GM12878 (cell line): ENCODE results near the gene CALD1. TPM values are rescaled to one million over a fixed set of nuclear protein-coding genes. Genes with fewer than 3 reads are reported as not detected.

Experiments
- ATAC-seq: fragments of 200-7000 bp; cut with Tn5 transposase; 3 replicates; pipeline ENCODE4 v1.9.1; 2020; ENCODE audit warnings: mild to moderate bottlenecking, moderate library complexity
- BruUV-seq: library from RNA; stranded (reverse); fragments of 400-500 nt; replicated peaks from 2 replicates; lab custom pipeline; 2021; lab: Mats Ljungman, UMichigan
- CTCF ChIA-PET: fragments of 300-600 bp; sonication (Branson Sonifier 250); formaldehyde crosslinking; extraction: SDS; loops from one replicate; lab custom pipeline; 2021; ENCODE audit warnings: inconsistent platforms; lab: Yijun Ruan, JAX
- POLR2A ChIA-PET: fragments of 350-600 bp; formaldehyde crosslinking; extraction: SDS; loops from one replicate; lab custom pipeline; 2021; ENCODE audit warnings: inconsistent platforms; lab: Charles Lee
- RAD21 ChIA-PET: fragments of 300-600 bp; sonication (Branson Sonifier 250); formaldehyde crosslinking; loops from one replicate; lab custom pipeline; 2023; ENCODE audit warnings: antibody characterized with exemption; ENCODE audit not compliant: unreplicated experiment; lab: Charles Lee
- SMC1A ChIA-PET: fragments of 300-600 bp; sonication (Branson Sonifier 250); formaldehyde crosslinking; loops from one replicate; lab custom pipeline; 2023; ENCODE audit not compliant: unreplicated experiment, uncharacterized antibody; lab: Charles Lee
- DNase-seq: peaks from one replicate; pipeline ENCODE4 v3.0.0-alpha.2; 2011; ENCODE audit warnings: low read depth, low spot score
- FAIRE-seq: peaks from 3 replicates; lab custom pipeline; 2011; peaks lifted over from hg19 to GRCh38; lab: Jason Lieb, UNC
- H2AFZ ChIP-seq: 2 replicates; pipeline ENCODE4 v1.6.0; 2011; ENCODE audit warnings: low read depth, low read length, control low read depth; ENCODE audit not compliant: control insufficient read depth
- H3K27ac ChIP-seq: 2 replicates; pipeline ENCODE4 v1.5.1; 2011; ENCODE audit warnings: control low read depth; ENCODE audit not compliant: control insufficient read depth, insufficient read depth
- H3K27me3 ChIP-seq, 2 experiments: replicated peaks in 1 of 2; 2 replicates each; pipeline versions ENCODE4 v1.6.0 to v1.6.1; 2011; ENCODE audit warnings: low read length in 1 of 2; ENCODE audit not compliant: control insufficient read depth in 2 of 2, insufficient read depth in 2 of 2
- H3K36me3 ChIP-seq, 2 experiments: 2 replicates each; pipeline ENCODE4 v1.5.1; 2011; ENCODE audit warnings: low read length in 1 of 2; ENCODE audit not compliant: control insufficient read depth in 2 of 2, insufficient read depth in 2 of 2
- H3K4me1 ChIP-seq: 2 replicates; pipeline ENCODE4 v1.6.1; 2011; ENCODE audit warnings: mild to moderate bottlenecking, low read length, moderate library complexity, mixed read lengths; ENCODE audit not compliant: control insufficient read depth, insufficient read depth
- H3K4me2 ChIP-seq: 2 replicates; pipeline ENCODE4 v1.6.0; 2011; ENCODE audit warnings: control low read depth; ENCODE audit not compliant: control insufficient read depth, insufficient read depth
- H3K4me3 ChIP-seq: fragments of 200-600 bp; sonication (generic); 2 replicates; pipeline ENCODE4 v1.5.1; 2016
- H3K79me2 ChIP-seq: 2 replicates; pipeline ENCODE4 v1.6.0; 2011; ENCODE audit warnings: low read length; ENCODE audit not compliant: control insufficient read depth, insufficient read depth
- H3K9ac ChIP-seq: 2 replicates; pipeline ENCODE4 v1.8.0; 2011; ENCODE audit warnings: low read length, control low read depth, mixed read lengths; ENCODE audit not compliant: control insufficient read depth, insufficient read depth
- H3K9me3 ChIP-seq: replicated peaks from 3 replicates; pipeline ENCODE4 v1.5.1; 2011; ENCODE audit warnings: mild to moderate bottlenecking, low read length; ENCODE audit not compliant: control insufficient read depth, insufficient read depth
- H4K20me1 ChIP-seq: 2 replicates; pipeline ENCODE4 v1.6.0; 2011; ENCODE audit not compliant: control insufficient read depth, insufficient read depth
- CBX3 ChIP-seq: fragments of 200-600 bp; sonication (generic); IDR thresholded peaks from 2 replicates; pipeline ENCODE4 v1.6.1; 2016; ENCODE audit warnings: low read depth, borderline replicate concordance
- MYB ChIP-seq: fragments of 150-350 bp; IDR thresholded peaks from 2 replicates; pipeline ENCODE4 v1.6.1; 2014; ENCODE audit warnings: mild to moderate bottlenecking, low read depth, low read length, borderline replicate concordance
- NFXL1 ChIP-seq: fragments of 450-650 bp; IDR thresholded peaks from 2 replicates; pipeline ENCODE4 v1.6.1; 2017; ENCODE audit warnings: antibody characterized with exemption, mild to moderate bottlenecking, borderline replicate concordance
- NR2F1 ChIP-seq: fragments of 450-650 bp; conservative IDR thresholded peaks from 2 replicates; pipeline ENCODE4 v1.6.1; 2017; ENCODE audit warnings: mild to moderate bottlenecking
- PAX5 ChIP-seq: IDR thresholded peaks from 2 replicates; pipeline ENCODE4 v1.6.1; 2011; ENCODE audit warnings: low read depth, low read length, borderline replicate concordance
- REST ChIP-seq: IDR thresholded peaks from 2 replicates; pipeline ENCODE4 v1.6.1; 2012; ENCODE audit warnings: mild to moderate bottlenecking, low read depth, low read length
- SMC3 ChIP-seq: IDR thresholded peaks from 2 replicates; pipeline ENCODE4 v1.6.1; 2011; ENCODE audit warnings: low read length, improper control_type of control experiment, borderline replicate concordance
- ZNF687 ChIP-seq: fragments of 450-650 bp; IDR thresholded peaks from 2 replicates; pipeline ENCODE4 v1.6.1; 2017; ENCODE audit warnings: mild to moderate bottlenecking, moderate library complexity
- WGBS: methylation state at CpG from one replicate; pipeline ENCODE4 v1.1.6; 2016; ENCODE audit warnings: low lambda C conversion rate; ENCODE audit not compliant: insufficient replicate concordance, insufficient coverage; ENCODE audit errors: missing lambda C conversion rate; 5-methylcytosine and 5-hydroxymethylcytosine counted together
- in situ Hi-C: fragments of 300-500 bp; cut with MboI; formaldehyde crosslinking; loops from 9 replicates; pipeline ENCODE4 v1.14.3; 2018; ENCODE audit warnings: mixed read lengths
- intact Hi-C: fragments of 100-400 bp; cut with micrococcal nuclease; formaldehyde crosslinking; loops from one replicate; pipeline ENCODE4 v1.14.2; 2022; ENCODE audit not compliant: unreplicated experiment
- polyA plus RNA-seq, 11 experiments: library from polyadenylated mRNA; depleted of rRNA in 4 of 11; unstranded in 6 of 11; stranded (reverse) in 5 of 11; fragments of >200 nt; fragmentation: Nextera tagmentation in 4 of 11; fragmentation: Illumina TruSeq in 1 of 11; extraction: Ambion mirVana in 4 of 11; extraction: Trizol in 1 of 11; gene quantifications; 1 replicate in 1 of 11; 2 replicates in 10 of 11; pipeline versions ENCODE4 v1.2.1 to v1.2.3, GENCODE V29; 2011 to 2016; ENCODE audit warnings: inconsistent platforms in 2 of 11, missing spikeins in 2 of 11, low read depth in 1 of 11
- total RNA-seq, 4 experiments: library from RNA; depleted of rRNA in 3 of 4; stranded (reverse); fragments of >200 nt in 3 of 4; fragmentation: Illumina TruSeq in 1 of 4; extraction: Trizol in 1 of 4; gene quantifications; 2 replicates each; pipeline versions ENCODE4 v1.2.1 to v1.2.3, GENCODE V29; 2013 to 2021
- TF ChIP-seq, protein P1 (sequence below): IDR thresholded peaks from 2 replicates; pipeline ENCODE4 v1.6.1; 2012; ENCODE audit warnings: improper control_type of control experiment, low read depth, low read length; ENCODE audit not compliant: insufficient replicate concordance

Gene CALD1
- total and polyA plus RNA-seq, 10 of the 15 experiments (the other 5 are each of a cell fraction or from before 2014, with no cell fraction given), result 0.03 to 1.3 (median 0.22) TPM

- Histone ChIP-seq H2AFZ (no peak overlapping the region), H3K27me3 (peaks cover 0 to 3% of the 10 kb centered on the region in 2 experiments; a peak in 2 of 4 replicates), H3K36me3 (no peaks in the 10 kb centered on the region), H4K20me1 (no peaks in the 10 kb centered on the region), H3K4me3 (no peak overlapping the region), H3K79me2 (no peaks in the 10 kb centered on the region), H3K27ac (no peak overlapping the region), H3K4me1 (no peaks in the 10 kb centered on the region), H3K4me2 (no peak overlapping the region), H3K9me3 (no peaks in the 10 kb centered on the region), H3K9ac (no peak overlapping the region)
- 32% methylated on average over 4 of the region's 4 CpGs for WGBS
- DNase-seq, result no peak
- intact Hi-C loops (loop anchor here (5.0 kb wide), 1 partner anchor 62 kb away; no protein-coding TSS in a partner anchor), in situ Hi-C loops (no loop called here)
- RAD21 ChIA-PET, result interaction anchor here (1.1 to 2.3 kb wide), 6 partner anchors 57 to 289 kb away, joined by 3 to 13 read pairs (median 4); no protein-coding TSS in a partner anchor
- POLR2A ChIA-PET, result no interaction called here
- no TSS peak for BruUV-seq
- no peak for FAIRE-seq
- no peak for ATAC-seq
- CTCF ChIA-PET, result interaction anchor here (0.7 to 3.2 kb wide), 10 partner anchors 15 to 290 kb away, joined by 3 to 32 read pairs (median 4); no protein-coding TSS in a partner anchor
- SMC1A ChIA-PET, result interaction anchor here (1.0 to 2.9 kb wide), 10 partner anchors 13 to 289 kb away, joined by 3 to 16 read pairs (median 5); partner anchors contain the start of gene AGBL3
- TF ChIP-seq SMC3 (no peak), PAX5 (no peak), MYB (no peak), CBX3 (no peak), ZNF687 (no peak), REST (no peak), NR2F1 (no peak), NFXL1 (no peak)
- TF ChIP-seq, protein P1, sequence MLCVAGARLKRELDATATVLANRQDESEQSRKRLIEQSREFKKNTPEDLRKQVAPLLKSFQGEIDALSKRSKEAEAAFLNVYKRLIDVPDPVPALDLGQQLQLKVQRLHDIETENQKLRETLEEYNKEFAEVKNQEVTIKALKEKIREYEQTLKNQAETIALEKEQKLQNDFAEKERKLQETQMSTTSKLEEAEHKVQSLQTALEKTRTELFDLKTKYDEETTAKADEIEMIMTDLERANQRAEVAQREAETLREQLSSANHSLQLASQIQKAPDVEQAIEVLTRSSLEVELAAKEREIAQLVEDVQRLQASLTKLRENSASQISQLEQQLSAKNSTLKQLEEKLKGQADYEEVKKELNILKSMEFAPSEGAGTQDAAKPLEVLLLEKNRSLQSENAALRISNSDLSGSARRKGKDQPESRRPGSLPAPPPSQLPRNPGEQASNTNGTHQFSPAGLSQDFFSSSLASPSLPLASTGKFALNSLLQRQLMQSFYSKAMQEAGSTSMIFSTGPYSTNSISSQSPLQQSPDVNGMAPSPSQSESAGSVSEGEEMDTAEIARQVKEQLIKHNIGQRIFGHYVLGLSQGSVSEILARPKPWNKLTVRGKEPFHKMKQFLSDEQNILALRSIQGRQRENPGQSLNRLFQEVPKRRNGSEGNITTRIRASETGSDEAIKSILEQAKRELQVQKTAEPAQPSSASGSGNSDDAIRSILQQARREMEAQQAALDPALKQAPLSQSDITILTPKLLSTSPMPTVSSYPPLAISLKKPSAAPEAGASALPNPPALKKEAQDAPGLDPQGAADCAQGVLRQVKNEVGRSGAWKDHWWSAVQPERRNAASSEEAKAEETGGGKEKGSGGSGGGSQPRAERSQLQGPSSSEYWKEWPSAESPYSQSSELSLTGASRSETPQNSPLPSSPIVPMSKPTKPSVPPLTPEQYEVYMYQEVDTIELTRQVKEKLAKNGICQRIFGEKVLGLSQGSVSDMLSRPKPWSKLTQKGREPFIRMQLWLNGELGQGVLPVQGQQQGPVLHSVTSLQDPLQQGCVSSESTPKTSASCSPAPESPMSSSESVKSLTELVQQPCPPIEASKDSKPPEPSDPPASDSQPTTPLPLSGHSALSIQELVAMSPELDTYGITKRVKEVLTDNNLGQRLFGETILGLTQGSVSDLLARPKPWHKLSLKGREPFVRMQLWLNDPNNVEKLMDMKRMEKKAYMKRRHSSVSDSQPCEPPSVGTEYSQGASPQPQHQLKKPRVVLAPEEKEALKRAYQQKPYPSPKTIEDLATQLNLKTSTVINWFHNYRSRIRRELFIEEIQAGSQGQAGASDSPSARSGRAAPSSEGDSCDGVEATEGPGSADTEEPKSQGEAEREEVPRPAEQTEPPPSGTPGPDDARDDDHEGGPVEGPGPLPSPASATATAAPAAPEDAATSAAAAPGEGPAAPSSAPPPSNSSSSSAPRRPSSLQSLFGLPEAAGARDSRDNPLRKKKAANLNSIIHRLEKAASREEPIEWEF, result no peak
Observed at GRCh38 chr7:134879815-134880475, 100.5 kb downstream of the CALD1 start.
